Measurements from ENCODE around the gene PRDM16.

PRDM16 gene

DNA sequence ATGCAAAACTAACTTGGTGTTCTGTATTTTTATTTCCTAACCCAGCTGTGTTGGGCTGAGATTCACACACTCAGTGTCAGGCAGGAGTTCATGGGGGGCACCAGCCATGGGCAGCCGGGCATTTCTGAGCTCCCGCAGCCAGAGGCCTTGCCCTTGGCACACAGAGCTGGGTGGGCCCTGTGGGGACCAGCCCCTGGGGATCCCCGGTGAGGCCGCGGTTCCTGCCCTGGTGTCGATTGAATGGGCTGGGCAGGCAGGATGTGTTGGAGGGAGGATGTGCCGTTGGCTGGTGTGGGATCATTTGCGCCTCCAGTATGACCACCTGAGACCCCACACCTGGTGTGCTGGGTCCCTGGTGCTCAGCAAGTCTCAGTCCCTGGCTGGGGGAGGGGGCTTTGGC is 91.0 kb downstream of the PRDM16 start:
- ATAC-seq: no peak
- TF ChIP-seq TOX (CRISPR knock-in tag; IDR thresholded peaks at IDR 0.05; ENCODE audit: borderline replicate concordance) (no peak), TCF4 (CRISPR knock-in tag; IDR thresholded peaks at IDR 0.05; ENCODE audit: borderline replicate concordance) (no peak), ZNF70 (CRISPR knock-in tag; IDR thresholded peaks at IDR 0.05) (no peak), ZC3H10 (CRISPR knock-in tag; IDR thresholded peaks at IDR 0.05) (no peak), ARNTL (CRISPR knock-in tag; IDR thresholded peaks at IDR 0.05; ENCODE audit: borderline replicate concordance, low read depth) (no peak), ZFP3 (CRISPR knock-in tag; IDR thresholded peaks at IDR 0.05) (no peak), ZNF565 (CRISPR knock-in tag; conservative IDR thresholded peaks at IDR 0.05; ENCODE audit: low read depth) (no peak)
- TF ChIP-seq, protein P1, sequence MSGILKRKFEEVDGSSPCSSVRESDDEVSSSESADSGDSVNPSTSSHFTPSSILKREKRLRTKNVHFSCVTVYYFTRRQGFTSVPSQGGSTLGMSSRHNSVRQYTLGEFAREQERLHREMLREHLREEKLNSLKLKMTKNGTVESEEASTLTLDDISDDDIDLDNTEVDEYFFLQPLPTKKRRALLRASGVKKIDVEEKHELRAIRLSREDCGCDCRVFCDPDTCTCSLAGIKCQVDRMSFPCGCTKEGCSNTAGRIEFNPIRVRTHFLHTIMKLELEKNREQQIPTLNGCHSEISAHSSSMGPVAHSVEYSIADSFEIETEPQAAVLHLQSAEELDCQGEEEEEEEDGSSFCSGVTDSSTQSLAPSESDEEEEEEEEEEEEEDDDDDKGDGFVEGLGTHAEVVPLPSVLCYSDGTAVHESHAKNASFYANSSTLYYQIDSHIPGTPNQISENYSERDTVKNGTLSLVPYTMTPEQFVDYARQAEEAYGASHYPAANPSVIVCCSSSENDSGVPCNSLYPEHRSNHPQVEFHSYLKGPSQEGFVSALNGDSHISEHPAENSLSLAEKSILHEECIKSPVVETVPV (CRISPR knock-in tag; IDR thresholded peaks at IDR 0.05): no peak

GRCh38 chr1:3160647-3161145 is 91.7 kb downstream of the PRDM16 start:
- TF ChIP-seq ZNF565 (CRISPR knock-in tag; conservative IDR thresholded peaks at IDR 0.05; ENCODE audit: low read depth): no peak
- no peak for TF ChIP-seq ZFP3 (CRISPR knock-in tag; IDR thresholded peaks at IDR 0.05)
- TF ChIP-seq GLIS3 (CRISPR knock-in tag; IDR thresholded peaks at IDR 0.05): no peak
- TF ChIP-seq, protein P2, sequence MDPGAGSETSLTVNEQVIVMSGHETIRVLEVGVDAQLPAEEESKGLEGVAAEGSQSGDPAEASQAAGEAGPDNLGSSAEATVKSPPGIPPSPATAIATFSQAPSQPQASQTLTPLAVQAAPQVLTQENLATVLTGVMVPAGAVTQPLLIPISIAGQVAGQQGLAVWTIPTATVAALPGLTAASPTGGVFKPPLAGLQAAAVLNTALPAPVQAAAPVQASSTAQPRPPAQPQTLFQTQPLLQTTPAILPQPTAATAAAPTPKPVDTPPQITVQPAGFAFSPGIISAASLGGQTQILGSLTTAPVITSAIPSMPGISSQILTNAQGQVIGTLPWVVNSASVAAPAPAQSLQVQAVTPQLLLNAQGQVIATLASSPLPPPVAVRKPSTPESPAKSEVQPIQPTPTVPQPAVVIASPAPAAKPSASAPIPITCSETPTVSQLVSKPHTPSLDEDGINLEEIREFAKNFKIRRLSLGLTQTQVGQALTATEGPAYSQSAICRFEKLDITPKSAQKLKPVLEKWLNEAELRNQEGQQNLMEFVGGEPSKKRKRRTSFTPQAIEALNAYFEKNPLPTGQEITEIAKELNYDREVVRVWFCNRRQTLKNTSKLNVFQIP (CRISPR knock-in tag; IDR thresholded peaks at IDR 0.05; ENCODE audit: borderline replicate concordance, low read depth): no peak
- no peak for TF ChIP-seq ESRRG (CRISPR knock-in tag; IDR thresholded peaks at IDR 0.05)
- TF ChIP-seq, protein P3, sequence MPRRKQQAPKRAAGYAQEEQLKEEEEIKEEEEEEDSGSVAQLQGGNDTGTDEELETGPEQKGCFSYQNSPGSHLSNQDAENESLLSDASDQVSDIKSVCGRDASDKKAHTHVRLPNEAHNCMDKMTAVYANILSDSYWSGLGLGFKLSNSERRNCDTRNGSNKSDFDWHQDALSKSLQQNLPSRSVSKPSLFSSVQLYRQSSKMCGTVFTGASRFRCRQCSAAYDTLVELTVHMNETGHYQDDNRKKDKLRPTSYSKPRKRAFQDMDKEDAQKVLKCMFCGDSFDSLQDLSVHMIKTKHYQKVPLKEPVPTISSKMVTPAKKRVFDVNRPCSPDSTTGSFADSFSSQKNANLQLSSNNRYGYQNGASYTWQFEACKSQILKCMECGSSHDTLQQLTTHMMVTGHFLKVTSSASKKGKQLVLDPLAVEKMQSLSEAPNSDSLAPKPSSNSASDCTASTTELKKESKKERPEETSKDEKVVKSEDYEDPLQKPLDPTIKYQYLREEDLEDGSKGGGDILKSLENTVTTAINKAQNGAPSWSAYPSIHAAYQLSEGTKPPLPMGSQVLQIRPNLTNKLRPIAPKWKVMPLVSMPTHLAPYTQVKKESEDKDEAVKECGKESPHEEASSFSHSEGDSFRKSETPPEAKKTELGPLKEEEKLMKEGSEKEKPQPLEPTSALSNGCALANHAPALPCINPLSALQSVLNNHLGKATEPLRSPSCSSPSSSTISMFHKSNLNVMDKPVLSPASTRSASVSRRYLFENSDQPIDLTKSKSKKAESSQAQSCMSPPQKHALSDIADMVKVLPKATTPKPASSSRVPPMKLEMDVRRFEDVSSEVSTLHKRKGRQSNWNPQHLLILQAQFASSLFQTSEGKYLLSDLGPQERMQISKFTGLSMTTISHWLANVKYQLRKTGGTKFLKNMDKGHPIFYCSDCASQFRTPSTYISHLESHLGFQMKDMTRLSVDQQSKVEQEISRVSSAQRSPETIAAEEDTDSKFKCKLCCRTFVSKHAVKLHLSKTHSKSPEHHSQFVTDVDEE (CRISPR knock-in tag; IDR thresholded peaks at IDR 0.05): no peak
- TF ChIP-seq PPARA (CRISPR knock-in tag; IDR thresholded peaks at IDR 0.05; ENCODE audit: borderline replicate concordance): no peak
- TF ChIP-seq OSR1 (CRISPR knock-in tag; IDR thresholded peaks at IDR 0.05): no peak
- TF ChIP-seq CREB5 (CRISPR knock-in tag; IDR thresholded peaks at IDR 0.05; ENCODE audit: low read depth): no peak
- TF ChIP-seq ZC3H10 (CRISPR knock-in tag; IDR thresholded peaks at IDR 0.05): no peak
- no peak for TF ChIP-seq BACH2 (CRISPR knock-in tag; IDR thresholded peaks at IDR 0.05; ENCODE audit: borderline replicate concordance)
- no peak for TF ChIP-seq TOX (CRISPR knock-in tag; IDR thresholded peaks at IDR 0.05; ENCODE audit: borderline replicate concordance)
- ATAC-seq: no peak

DNA sequence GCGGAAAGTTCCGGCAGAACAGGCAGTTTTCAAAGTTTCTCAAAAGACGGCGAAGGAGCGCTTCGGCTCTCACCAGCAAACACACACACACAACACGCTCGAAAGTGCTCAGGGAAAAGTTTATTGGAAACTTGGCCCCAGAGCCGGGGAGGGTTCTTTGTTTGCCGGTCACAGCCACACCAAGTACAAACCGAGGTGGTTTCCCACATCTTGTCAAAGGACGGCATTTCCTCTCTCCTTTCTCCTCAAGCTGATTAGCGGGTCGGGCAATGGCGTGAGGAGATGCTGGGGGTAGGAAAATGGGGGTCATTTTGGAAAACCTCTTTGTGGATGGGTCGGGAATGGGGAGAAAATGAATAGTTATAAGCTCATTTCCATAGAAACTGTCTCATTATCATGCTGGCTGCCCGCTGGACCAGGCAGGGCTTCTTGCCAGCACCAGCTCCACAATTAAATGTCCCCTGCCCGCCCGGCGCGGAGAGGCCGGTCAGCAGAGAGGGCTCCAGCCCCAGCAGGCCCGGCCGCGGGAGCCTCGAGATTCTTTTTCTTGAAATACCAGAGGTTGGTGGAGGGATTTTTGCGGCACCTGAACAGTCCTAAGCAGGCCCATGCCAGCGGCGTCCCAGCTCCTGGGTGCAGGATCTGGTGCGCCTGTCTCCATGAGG is 92.3 kb downstream of the PRDM16 start:
- no peak for TF ChIP-seq ZNF8 (CRISPR knock-in tag; IDR thresholded peaks at IDR 0.05)
- TF ChIP-seq, protein P4, sequence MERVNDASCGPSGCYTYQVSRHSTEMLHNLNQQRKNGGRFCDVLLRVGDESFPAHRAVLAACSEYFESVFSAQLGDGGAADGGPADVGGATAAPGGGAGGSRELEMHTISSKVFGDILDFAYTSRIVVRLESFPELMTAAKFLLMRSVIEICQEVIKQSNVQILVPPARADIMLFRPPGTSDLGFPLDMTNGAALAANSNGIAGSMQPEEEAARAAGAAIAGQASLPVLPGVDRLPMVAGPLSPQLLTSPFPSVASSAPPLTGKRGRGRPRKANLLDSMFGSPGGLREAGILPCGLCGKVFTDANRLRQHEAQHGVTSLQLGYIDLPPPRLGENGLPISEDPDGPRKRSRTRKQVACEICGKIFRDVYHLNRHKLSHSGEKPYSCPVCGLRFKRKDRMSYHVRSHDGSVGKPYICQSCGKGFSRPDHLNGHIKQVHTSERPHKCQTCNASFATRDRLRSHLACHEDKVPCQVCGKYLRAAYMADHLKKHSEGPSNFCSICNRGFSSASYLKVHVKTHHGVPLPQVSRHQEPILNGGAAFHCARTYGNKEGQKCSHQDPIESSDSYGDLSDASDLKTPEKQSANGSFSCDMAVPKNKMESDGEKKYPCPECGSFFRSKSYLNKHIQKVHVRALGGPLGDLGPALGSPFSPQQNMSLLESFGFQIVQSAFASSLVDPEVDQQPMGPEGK (CRISPR knock-in tag; IDR thresholded peaks at IDR 0.05; ENCODE audit: borderline replicate concordance): no peak
- TF ChIP-seq TCF4 (CRISPR knock-in tag; IDR thresholded peaks at IDR 0.05; ENCODE audit: borderline replicate concordance): no peak
- no peak for ATAC-seq
